Measurements from ENCODE around the gene IFNA2.
"Not testable (repeated sequence)": the region's sequence is repeated elsewhere in the genome, so short reads cannot be mapped to it uniquely, and the experiment has no call there.

IFNA2 gene

GRCh38 chr9:21385131-21385670, at the start of gene IFNA2:
Gene IFNA2 (minus strand): TSS chr9:21385398. CDS start chr9:21385329, 69 bp downstream.
- no peak within 1 kb of the TSS for H3K4me3 ChIP-seq
- H3K27ac ChIP-seq, result no peak within 1 kb of the TSS
- TF ChIP-seq EZH2 (IDR thresholded peaks at IDR 0.05) (no peak), FOXP2 (optimal IDR thresholded peaks at IDR 0.05; ENCODE audit: control extremely low read depth, extremely low read length, insufficient read depth) (no peak), POLR2AphosphoS5 (IDR thresholded peaks at IDR 0.05; ENCODE audit: borderline replicate concordance, low read depth, low read length) (no peak)
- no peaks in the 10 kb centered on the region for H3K36me3 ChIP-seq (ENCODE audit: insufficient read depth, low read length)
- no peaks in the 10 kb centered on the region for H3K9me3 ChIP-seq (ENCODE audit: low read depth, low read length)
- no peak within 1 kb of the TSS for H3K9ac ChIP-seq (ENCODE audit: insufficient read length)
- no peak for DNase-seq (ENCODE audit: low read depth, low spot score)

- not testable (repeated sequence) for H3K9ac ChIP-seq (ENCODE audit: insufficient read length); DNase-seq (ENCODE audit: low read depth, low spot score); H3K4me3 ChIP-seq; H3K9me3 ChIP-seq (ENCODE audit: low read depth, low read length); H3K36me3 ChIP-seq (ENCODE audit: insufficient read depth, low read length); H3K27ac ChIP-seq
Measured at GRCh38 chr9:21435015-21435383, 49.8 kb upstream of the IFNA2 start.

DNA sequence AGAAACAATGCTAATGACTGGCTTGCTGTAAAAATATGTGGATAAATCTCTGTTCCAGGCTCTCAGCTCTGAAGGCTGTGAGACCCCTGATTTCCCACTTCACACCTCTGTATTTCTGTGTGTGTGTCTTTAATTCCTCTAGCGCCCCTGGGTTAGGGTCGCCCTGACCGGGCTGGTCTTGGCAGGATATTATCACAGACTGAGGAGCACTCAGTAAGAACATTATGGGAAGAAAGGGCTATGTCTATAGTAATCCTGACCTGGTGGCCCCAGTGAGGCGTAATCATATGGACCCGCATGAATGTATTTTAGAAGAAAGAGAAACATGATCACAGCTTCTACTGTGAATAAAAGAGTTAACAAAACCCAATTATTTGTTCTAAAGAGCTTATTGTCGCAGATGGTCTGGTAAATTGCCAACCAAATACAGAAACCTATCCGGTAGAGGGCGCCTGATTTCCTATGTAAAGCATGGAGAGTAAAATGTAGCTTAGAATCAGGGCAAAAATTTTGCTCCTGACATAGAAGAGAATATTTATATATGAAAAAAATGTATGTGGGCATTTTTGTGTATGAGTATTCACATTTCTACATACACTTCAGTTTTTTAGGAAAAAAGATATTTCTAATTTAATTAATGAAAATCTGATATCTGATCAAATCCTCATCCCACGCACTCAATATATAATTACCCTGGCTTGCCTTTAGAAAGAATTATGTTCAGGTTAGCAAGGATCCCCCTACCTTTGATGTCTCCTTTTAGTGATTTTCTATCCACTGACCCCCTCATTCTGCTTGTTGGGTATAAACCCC, 49.2 kb upstream of the IFNA2 start:
- no peak overlapping the region for H3K27ac ChIP-seq
- no peak overlapping the region for H3K4me3 ChIP-seq
- DNase-seq (ENCODE audit: low read depth, low spot score), result peak; percentile 40
- TF ChIP-seq POLR2AphosphoS5 (IDR thresholded peaks at IDR 0.05; ENCODE audit: borderline replicate concordance, low read depth, low read length), result no peak
- TF ChIP-seq EZH2 (IDR thresholded peaks at IDR 0.05), result no peak
- no peak for TF ChIP-seq FOXP2 (optimal IDR thresholded peaks at IDR 0.05; ENCODE audit: control extremely low read depth, extremely low read length, insufficient read depth)
- H3K9me3 ChIP-seq (ENCODE audit: low read depth, low read length), result no peaks in the 10 kb centered on the region
- no peaks in the 10 kb centered on the region for H3K36me3 ChIP-seq (ENCODE audit: insufficient read depth, low read length)
- H3K9ac ChIP-seq (ENCODE audit: insufficient read length), result no peak overlapping the region

DNA sequence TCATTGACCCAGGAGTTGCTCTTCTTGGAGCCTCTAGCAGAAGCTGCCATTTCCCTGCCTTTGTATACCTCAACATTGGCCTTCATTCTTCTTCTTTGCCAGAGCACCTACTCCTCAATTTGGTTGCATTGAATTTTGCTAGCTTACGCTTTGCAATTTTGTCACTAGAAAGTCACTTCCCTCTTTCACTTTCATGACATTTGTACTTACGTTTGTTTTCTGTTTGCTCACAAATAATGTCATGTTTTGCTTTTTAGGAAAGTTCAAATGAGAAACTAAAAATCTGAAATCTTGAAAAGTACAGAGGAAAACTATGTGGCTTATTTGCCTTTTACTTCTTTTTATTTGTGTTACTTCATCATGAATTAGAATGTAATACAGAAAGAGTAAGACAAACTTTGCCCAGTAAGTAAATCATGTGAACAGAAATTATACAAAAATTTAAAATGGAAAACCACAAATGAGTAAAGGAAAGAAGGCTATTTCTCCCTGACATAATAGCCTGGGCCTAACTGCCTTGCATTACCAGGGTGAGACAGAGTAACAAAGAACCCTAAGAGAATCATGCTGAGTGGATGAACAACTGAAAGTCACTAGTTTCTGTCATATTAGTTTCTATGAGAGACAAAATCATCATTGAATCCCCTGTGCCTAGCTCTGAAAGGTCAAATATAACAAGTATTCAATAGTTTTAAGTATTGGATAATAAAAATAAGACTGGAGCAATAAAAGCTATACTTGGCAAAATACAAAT, 47.7 kb upstream of the IFNA2 start:
- no peaks in the 10 kb centered on the region for H3K36me3 ChIP-seq (ENCODE audit: insufficient read depth, low read length)
- no peak overlapping the region for H3K9ac ChIP-seq (ENCODE audit: insufficient read length)
- no peak for TF ChIP-seq EZH2 (IDR thresholded peaks at IDR 0.05)
- no peak for TF ChIP-seq POLR2AphosphoS5 (IDR thresholded peaks at IDR 0.05; ENCODE audit: borderline replicate concordance, low read depth, low read length)
- no peak for TF ChIP-seq FOXP2 (optimal IDR thresholded peaks at IDR 0.05; ENCODE audit: control extremely low read depth, extremely low read length, insufficient read depth)
- no peak overlapping the region for H3K4me3 ChIP-seq
- DNase-seq (ENCODE audit: low read depth, low spot score), result no peak
- no peaks in the 10 kb centered on the region for H3K9me3 ChIP-seq (ENCODE audit: low read depth, low read length)
- H3K27ac ChIP-seq, result no peak overlapping the region

DNA sequence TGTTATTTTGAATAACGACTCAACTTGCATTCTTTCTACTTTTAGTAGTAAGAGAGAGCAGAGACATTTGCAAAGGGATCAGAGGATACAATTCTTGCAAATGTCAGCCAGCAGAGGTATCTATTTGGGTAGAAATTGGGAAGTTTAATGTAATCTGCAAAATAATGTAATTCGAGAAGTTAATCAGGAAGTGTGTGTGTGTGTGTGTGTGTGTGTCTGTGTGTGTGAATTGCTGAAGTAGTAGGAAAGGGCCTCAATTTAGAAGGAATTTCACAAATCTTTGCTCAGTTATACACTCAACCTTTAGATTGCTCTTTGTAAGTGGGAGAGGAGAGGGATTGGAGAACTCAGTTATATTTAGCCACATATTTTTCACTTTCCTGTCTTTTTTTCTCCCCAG, 44.0 kb upstream of the IFNA2 start:
- no peak for TF ChIP-seq EZH2 (IDR thresholded peaks at IDR 0.05)
- TF ChIP-seq POLR2AphosphoS5 (IDR thresholded peaks at IDR 0.05; ENCODE audit: borderline replicate concordance, low read depth, low read length), result no peak
- no peak for TF ChIP-seq FOXP2 (optimal IDR thresholded peaks at IDR 0.05; ENCODE audit: control extremely low read depth, extremely low read length, insufficient read depth)
- no peak for DNase-seq (ENCODE audit: low read depth, low spot score)
- Histone ChIP-seq H3K9ac (ENCODE audit: insufficient read length) (no peak overlapping the region), H3K36me3 (ENCODE audit: insufficient read depth, low read length) (no peaks in the 10 kb centered on the region), H3K4me3 (no peak overlapping the region), H3K9me3 (ENCODE audit: low read depth, low read length) (no peaks in the 10 kb centered on the region), H3K27ac (no peak overlapping the region)

DNA sequence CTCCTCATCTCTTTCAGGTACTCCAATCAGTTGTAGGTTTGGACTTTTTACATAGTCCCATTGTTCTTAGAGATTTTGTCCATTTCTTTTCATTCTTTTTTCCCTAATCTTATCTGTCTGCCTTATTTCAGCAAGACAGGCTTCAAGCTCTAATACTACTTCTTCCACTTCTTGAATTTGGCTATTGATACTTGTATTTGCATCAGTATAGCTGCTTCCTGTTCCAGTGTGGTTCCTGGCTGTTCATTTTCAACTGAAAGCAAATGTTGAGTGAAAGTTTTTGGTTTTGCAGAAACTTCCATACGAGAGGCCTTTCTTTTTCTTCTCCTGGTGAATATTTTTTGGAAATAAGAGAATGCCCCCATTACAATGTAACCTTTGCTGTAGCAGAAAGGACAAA, 43.0 kb upstream of the IFNA2 start:
- H3K27ac ChIP-seq, result no peak overlapping the region
- no peak overlapping the region for H3K4me3 ChIP-seq
- no peaks in the 10 kb centered on the region for H3K9me3 ChIP-seq (ENCODE audit: low read depth, low read length)
- no peak for DNase-seq (ENCODE audit: low read depth, low spot score)
- no peak overlapping the region for H3K9ac ChIP-seq (ENCODE audit: insufficient read length)
- no peaks in the 10 kb centered on the region for H3K36me3 ChIP-seq (ENCODE audit: insufficient read depth, low read length)
- no peak for TF ChIP-seq FOXP2 (optimal IDR thresholded peaks at IDR 0.05; ENCODE audit: control extremely low read depth, extremely low read length, insufficient read depth)
- TF ChIP-seq EZH2 (IDR thresholded peaks at IDR 0.05), result no peak
- TF ChIP-seq POLR2AphosphoS5 (IDR thresholded peaks at IDR 0.05; ENCODE audit: borderline replicate concordance, low read depth, low read length), result no peak

DNA sequence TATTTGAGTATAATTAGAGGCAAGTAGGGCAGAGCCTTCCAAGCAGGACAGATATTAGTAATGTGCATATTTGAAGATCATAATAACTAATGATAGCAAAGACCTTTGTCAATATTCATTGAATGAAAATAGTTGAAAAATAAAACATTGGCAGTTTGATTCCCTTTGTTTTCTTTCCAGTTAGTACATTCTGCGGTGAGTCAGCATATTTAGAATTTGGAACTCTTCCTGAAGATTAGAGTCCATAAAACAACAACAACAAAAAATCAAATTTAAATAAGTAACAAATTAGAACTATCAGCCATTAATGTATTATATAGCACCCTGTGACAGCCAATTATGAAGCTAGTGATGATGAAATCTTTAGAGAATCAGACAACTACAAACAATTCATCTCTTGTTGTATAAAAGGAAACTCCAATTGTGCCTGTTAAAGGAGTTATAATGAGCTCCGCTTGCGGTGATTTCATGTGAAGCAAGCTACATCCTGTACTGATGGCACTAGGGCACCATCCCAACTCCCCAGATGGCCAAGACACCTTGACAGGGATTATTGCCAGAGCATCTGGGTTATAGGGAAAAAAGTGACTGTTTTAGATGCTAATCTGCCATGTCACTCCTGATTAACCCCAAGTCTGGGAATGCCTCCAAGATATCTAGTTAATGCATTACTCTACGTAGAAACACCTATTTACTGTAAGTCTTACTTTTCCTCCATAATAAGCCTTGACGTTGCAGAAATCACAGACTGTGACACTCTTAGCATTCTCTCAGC, 30.5 kb upstream of the IFNA2 start:
- H3K9ac ChIP-seq (ENCODE audit: insufficient read length), result no peak overlapping the region
- H3K4me3 ChIP-seq, result no peak overlapping the region
- H3K27ac ChIP-seq, result no peak overlapping the region
- no peaks in the 10 kb centered on the region for H3K9me3 ChIP-seq (ENCODE audit: low read depth, low read length)
- no peaks in the 10 kb centered on the region for H3K36me3 ChIP-seq (ENCODE audit: insufficient read depth, low read length)
- no peak for TF ChIP-seq EZH2 (IDR thresholded peaks at IDR 0.05)
- TF ChIP-seq POLR2AphosphoS5 (IDR thresholded peaks at IDR 0.05; ENCODE audit: borderline replicate concordance, low read depth, low read length), result no peak
- TF ChIP-seq FOXP2 (optimal IDR thresholded peaks at IDR 0.05; ENCODE audit: control extremely low read depth, extremely low read length, insufficient read depth), result no peak
- no peak for DNase-seq (ENCODE audit: low read depth, low spot score)

Measured in SK-N-MC (cell line).